K562 (cell line): ENCODE results near the gene BPNT1. TPM values are rescaled to one million over a fixed set of nuclear protein-coding genes. Genes with fewer than 3 reads are reported as not detected.

Experiments used
- BHLHE40 ChIP-seq: IDR thresholded peaks from 2 replicates; pipeline ENCODE4 v1.6.1; 2011; ENCODE audit warnings: low read length, improper control_type of control experiment
- CEBPG ChIP-seq, 3 experiments: fragments of 200-800 bp in 1 of 3; sonication (Bioruptor generic) in 1 of 3; sonication (generic) in 1 of 3; formaldehyde crosslinking in 1 of 3; IDR thresholded peaks in 2 of 3; conservative IDR thresholded peaks in 1 of 3; 2 replicates each; pipeline versions ENCODE4 v1.6.1 to v1.8.0; 2016 to 2022; ENCODE audit warnings: missing compliant biosample characterization in 2 of 3, missing genetic modification characterization in 2 of 3, mild to moderate bottlenecking in 1 of 3, missing genetic modification reagents in 1 of 3
- CREB3L1 ChIP-seq: fragments of 450-650 bp; IDR thresholded peaks from 2 replicates; pipeline ENCODE4 v1.6.1; 2014; ENCODE audit warnings: low read depth, mild to moderate bottlenecking, moderate library complexity, borderline replicate concordance
- CSDE1 ChIP-seq, 2 experiments: fragments of 450-650 bp; IDR thresholded peaks; 2 replicates each; pipeline ENCODE4 v1.6.1; 2016; ENCODE audit warnings: mild to moderate bottlenecking in 1 of 2
- GABPB2 ChIP-seq: fragments of 250-450 bp; sonication (Bioruptor Pico); conservative IDR thresholded peaks from 2 replicates; pipeline ENCODE4 v1.5.1; 2021; ENCODE audit warnings: mild to moderate bottlenecking
- MYNN ChIP-seq, 2 experiments: sonication (generic); formaldehyde crosslinking in 1 of 2; IDR thresholded peaks; 2 replicates each; pipeline versions ENCODE4 v1.5.0 to v1.6.1; 2016 to 2020; ENCODE audit warnings: antibody characterized with exemption in 1 of 2, missing genetic modification reagents in 1 of 2
- RAD51 ChIP-seq: fragments of 450-650 bp; IDR thresholded peaks from 2 replicates; pipeline ENCODE4 v1.7.1; 2016; ENCODE audit warnings: low read depth, mild to moderate bottlenecking, borderline replicate concordance
- SMARCA5 ChIP-seq: fragments of 450-650 bp; IDR thresholded peaks from 2 replicates; pipeline ENCODE4 v1.6.1; 2016
- SUPT5H ChIP-seq: fragments of 450-650 bp; IDR thresholded peaks from 2 replicates; pipeline ENCODE4 v1.6.1; 2016
- YBX1 ChIP-seq: fragments of 450-650 bp; IDR thresholded peaks from 2 replicates; pipeline ENCODE4 v1.7.1; 2016; ENCODE audit warnings: mild to moderate bottlenecking
- ZBTB26 ChIP-seq: fragments of 450-650 bp; formaldehyde crosslinking; IDR thresholded peaks from 2 replicates; pipeline ENCODE4 v1.4.0; 2022; ENCODE audit warnings: missing genetic modification characterization
- ZFP30 ChIP-seq: fragments of 250-450 bp; sonication (Bioruptor Pico); IDR thresholded peaks from 2 replicates; pipeline ENCODE4 v1.8.0; 2022; ENCODE audit warnings: moderate library complexity, mild to moderate bottlenecking, inconsistent platforms, borderline replicate concordance
- ZNF146 ChIP-seq: IDR thresholded peaks from one replicate; pipeline ENCODE4 v1.6.1; 2018; ENCODE audit warnings: missing compliant biosample characterization; ENCODE audit not compliant: unreplicated experiment
- ZNF507 ChIP-seq: conservative IDR thresholded peaks from 2 replicates; pipeline ENCODE4 v1.6.1; 2017; ENCODE audit warnings: missing genetic modification characterization, missing compliant biosample characterization
- polyA plus RNA-seq, 8 experiments: library from polyadenylated mRNA; depleted of rRNA in 4 of 8; stranded (reverse) in 5 of 8; unstranded in 3 of 8; fragments of >200 nt; fragmentation: Nextera tagmentation in 2 of 8; fragmentation: Illumina TruSeq in 1 of 8; extraction: Ambion mirVana in 2 of 8; extraction: Trizol in 1 of 8; gene quantifications; 2 replicates each; pipeline versions ENCODE4 v1.2.1 to v1.2.3, GENCODE V29; 2011 to 2014; ENCODE audit warnings: inconsistent platforms in 1 of 8, missing spikeins in 1 of 8
- total RNA-seq, 7 experiments: library from RNA; depleted of rRNA in 6 of 7; stranded (reverse); fragments of >200 nt in 6 of 7; fragmentation: Illumina TruSeq in 2 of 7; extraction: Trizol in 2 of 7; gene quantifications; 2 replicates each; pipeline versions ENCODE4 v1.2.1 to v1.2.3, GENCODE V29; 2011 to 2021; ENCODE audit warnings: low replicate concordance in 1 of 7
- TF ChIP-seq, protein P1 (sequence below): fragments of 250-450 bp; sonication (Bioruptor Pico); IDR thresholded peaks from 2 replicates; pipeline ENCODE4 v1.8.0; 2021; ENCODE audit warnings: mild to moderate bottlenecking, moderate library complexity
- TF ChIP-seq, protein P2 (sequence below): sonication (generic); formaldehyde crosslinking; IDR thresholded peaks from 2 replicates; pipeline ENCODE4 v1.8.0; 2023; ENCODE audit warnings: missing genetic modification reagents, mild to moderate bottlenecking, borderline replicate concordance
- TF ChIP-seq, protein P3 (sequence below): IDR thresholded peaks from 2 replicates; pipeline ENCODE4 v1.6.1; 2016; ENCODE audit warnings: missing genetic modification characterization, missing compliant biosample characterization

Gene BPNT1
- total and polyA plus RNA-seq, 9 of the 15 experiments (the other 6 are each of a cell fraction or from before 2014, with no cell fraction given), result 30.2 to 73.8 (median 40.5) TPM

- TF ChIP-seq, protein P1, sequence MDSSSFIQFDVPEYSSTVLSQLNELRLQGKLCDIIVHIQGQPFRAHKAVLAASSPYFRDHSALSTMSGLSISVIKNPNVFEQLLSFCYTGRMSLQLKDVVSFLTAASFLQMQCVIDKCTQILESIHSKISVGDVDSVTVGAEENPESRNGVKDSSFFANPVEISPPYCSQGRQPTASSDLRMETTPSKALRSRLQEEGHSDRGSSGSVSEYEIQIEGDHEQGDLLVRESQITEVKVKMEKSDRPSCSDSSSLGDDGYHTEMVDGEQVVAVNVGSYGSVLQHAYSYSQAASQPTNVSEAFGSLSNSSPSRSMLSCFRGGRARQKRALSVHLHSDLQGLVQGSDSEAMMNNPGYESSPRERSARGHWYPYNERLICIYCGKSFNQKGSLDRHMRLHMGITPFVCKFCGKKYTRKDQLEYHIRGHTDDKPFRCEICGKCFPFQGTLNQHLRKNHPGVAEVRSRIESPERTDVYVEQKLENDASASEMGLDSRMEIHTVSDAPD, result no peak
- no peak for TF ChIP-seq MYNN (IDR thresholded peaks at IDR 0.05)
- no peak for TF ChIP-seq MYNN (CRISPR knock-in tag; IDR thresholded peaks at IDR 0.05)
- TF ChIP-seq ZNF146 (CRISPR knock-in tag), result no peak
- TF ChIP-seq, protein P2, sequence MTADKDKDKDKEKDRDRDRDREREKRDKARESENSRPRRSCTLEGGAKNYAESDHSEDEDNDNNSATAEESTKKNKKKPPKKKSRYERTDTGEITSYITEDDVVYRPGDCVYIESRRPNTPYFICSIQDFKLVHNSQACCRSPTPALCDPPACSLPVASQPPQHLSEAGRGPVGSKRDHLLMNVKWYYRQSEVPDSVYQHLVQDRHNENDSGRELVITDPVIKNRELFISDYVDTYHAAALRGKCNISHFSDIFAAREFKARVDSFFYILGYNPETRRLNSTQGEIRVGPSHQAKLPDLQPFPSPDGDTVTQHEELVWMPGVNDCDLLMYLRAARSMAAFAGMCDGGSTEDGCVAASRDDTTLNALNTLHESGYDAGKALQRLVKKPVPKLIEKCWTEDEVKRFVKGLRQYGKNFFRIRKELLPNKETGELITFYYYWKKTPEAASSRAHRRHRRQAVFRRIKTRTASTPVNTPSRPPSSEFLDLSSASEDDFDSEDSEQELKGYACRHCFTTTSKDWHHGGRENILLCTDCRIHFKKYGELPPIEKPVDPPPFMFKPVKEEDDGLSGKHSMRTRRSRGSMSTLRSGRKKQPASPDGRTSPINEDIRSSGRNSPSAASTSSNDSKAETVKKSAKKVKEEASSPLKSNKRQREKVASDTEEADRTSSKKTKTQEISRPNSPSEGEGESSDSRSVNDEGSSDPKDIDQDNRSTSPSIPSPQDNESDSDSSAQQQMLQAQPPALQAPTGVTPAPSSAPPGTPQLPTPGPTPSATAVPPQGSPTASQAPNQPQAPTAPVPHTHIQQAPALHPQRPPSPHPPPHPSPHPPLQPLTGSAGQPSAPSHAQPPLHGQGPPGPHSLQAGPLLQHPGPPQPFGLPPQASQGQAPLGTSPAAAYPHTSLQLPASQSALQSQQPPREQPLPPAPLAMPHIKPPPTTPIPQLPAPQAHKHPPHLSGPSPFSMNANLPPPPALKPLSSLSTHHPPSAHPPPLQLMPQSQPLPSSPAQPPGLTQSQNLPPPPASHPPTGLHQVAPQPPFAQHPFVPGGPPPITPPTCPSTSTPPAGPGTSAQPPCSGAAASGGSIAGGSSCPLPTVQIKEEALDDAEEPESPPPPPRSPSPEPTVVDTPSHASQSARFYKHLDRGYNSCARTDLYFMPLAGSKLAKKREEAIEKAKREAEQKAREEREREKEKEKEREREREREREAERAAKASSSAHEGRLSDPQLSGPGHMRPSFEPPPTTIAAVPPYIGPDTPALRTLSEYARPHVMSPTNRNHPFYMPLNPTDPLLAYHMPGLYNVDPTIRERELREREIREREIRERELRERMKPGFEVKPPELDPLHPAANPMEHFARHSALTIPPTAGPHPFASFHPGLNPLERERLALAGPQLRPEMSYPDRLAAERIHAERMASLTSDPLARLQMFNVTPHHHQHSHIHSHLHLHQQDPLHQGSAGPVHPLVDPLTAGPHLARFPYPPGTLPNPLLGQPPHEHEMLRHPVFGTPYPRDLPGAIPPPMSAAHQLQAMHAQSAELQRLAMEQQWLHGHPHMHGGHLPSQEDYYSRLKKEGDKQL (CRISPR knock-in tag), result no peak
- no peak; a peak in 1 of 4 replicates for TF ChIP-seq CSDE1 (IDR thresholded peaks at IDR 0.05)
- TF ChIP-seq ZBTB26, result no peak
- no peak for TF ChIP-seq GABPB2
- no peak for TF ChIP-seq ZFP30
- no peak for TF ChIP-seq SMARCA5
- TF ChIP-seq YBX1, result no peak
- TF ChIP-seq BHLHE40, result peak; percentile 66; the same call in 1 of the 2 replicates
- peak; percentile 19; the same call in 1 of the 2 replicates for TF ChIP-seq RAD51
- no peak; the same call in 1 of the 2 replicates for TF ChIP-seq CREB3L1
- no peak for TF ChIP-seq SUPT5H
- TF ChIP-seq CEBPG (CRISPR knock-in tag; IDR thresholded peaks at IDR 0.05), result peak; percentile 91
- peak; percentile 48 to 89; a peak in 3 of 4 replicates for TF ChIP-seq CEBPG (tag; conservative IDR thresholded peaks at IDR 0.05 in 1 of 2, IDR thresholded peaks at IDR 0.05 in 1 of 2)
- TF ChIP-seq, protein P3, sequence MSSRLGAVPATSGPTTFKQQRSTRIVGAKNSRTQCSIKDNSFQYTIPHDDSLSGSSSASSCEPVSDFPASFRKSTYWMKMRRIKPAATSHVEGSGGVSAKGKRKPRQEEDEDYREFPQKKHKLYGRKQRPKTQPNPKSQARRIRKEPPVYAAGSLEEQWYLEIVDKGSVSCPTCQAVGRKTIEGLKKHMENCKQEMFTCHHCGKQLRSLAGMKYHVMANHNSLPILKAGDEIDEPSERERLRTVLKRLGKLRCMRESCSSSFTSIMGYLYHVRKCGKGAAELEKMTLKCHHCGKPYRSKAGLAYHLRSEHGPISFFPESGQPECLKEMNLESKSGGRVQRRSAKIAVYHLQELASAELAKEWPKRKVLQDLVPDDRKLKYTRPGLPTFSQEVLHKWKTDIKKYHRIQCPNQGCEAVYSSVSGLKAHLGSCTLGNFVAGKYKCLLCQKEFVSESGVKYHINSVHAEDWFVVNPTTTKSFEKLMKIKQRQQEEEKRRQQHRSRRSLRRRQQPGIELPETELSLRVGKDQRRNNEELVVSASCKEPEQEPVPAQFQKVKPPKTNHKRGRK, result no peak
- no peak for TF ChIP-seq ZNF507 (tag)
Observed at GRCh38 chr1:220119043-220119512, 29.5 kb upstream of the BPNT1 start (continued).
